Activated T-cell treated with anti-CD3 and anti-CD28 coated beads, Interleukin-2, amount 50 U/mL, for 4 hours (primary cell): ENCODE results near the gene HSPB7. TPM values are rescaled to one million over a fixed set of nuclear protein-coding genes. Genes with fewer than 3 reads are reported as not detected.
"Not testable (repeated sequence)": the region's sequence is repeated elsewhere in the genome, so short reads cannot be mapped to it uniquely, and the experiment has no call there.

ENCODE experiments used
- ATAC-seq, 2 donors: fragments of 200-7000 bp; cut with Tn5 transposase; one replicate each; pipeline ENCODE4 v1.10.0; 2021
- DNase-seq: peaks from one replicate; pipeline ENCODE4 v3.0.0-alpha.2; 2020
- H3K27me3 Mint-ChIP-seq: one replicate; pipeline ENCODE4 v1.8.0; 2021; ENCODE audit warnings: low read depth, mixed read lengths
- H3K36me3 Mint-ChIP-seq: one replicate; pipeline ENCODE4 v1.8.0; 2022; ENCODE audit warnings: mixed read lengths; ENCODE audit not compliant: insufficient read depth
- H3K4me1 Mint-ChIP-seq: one replicate; pipeline ENCODE4 v1.8.0; 2021; ENCODE audit warnings: low read depth, mixed read lengths
- H3K4me3 Mint-ChIP-seq: one replicate; pipeline ENCODE4 v1.8.0; 2021; ENCODE audit warnings: mild to moderate bottlenecking, moderate library complexity, mixed read lengths
- H3K9me3 Mint-ChIP-seq: one replicate; pipeline ENCODE4 v1.8.0; 2021; ENCODE audit warnings: mixed read lengths
- total RNA-seq, 3 donors: library from RNA; stranded (reverse); gene quantifications; one replicate each; pipeline ENCODE4 v1.2.1, GENCODE V29; 2021

HSPB7 gene
- total RNA-seq, 3 donors from 2014 or later = 0.16 to 0.43 (median 0.24) TPM

DNA sequence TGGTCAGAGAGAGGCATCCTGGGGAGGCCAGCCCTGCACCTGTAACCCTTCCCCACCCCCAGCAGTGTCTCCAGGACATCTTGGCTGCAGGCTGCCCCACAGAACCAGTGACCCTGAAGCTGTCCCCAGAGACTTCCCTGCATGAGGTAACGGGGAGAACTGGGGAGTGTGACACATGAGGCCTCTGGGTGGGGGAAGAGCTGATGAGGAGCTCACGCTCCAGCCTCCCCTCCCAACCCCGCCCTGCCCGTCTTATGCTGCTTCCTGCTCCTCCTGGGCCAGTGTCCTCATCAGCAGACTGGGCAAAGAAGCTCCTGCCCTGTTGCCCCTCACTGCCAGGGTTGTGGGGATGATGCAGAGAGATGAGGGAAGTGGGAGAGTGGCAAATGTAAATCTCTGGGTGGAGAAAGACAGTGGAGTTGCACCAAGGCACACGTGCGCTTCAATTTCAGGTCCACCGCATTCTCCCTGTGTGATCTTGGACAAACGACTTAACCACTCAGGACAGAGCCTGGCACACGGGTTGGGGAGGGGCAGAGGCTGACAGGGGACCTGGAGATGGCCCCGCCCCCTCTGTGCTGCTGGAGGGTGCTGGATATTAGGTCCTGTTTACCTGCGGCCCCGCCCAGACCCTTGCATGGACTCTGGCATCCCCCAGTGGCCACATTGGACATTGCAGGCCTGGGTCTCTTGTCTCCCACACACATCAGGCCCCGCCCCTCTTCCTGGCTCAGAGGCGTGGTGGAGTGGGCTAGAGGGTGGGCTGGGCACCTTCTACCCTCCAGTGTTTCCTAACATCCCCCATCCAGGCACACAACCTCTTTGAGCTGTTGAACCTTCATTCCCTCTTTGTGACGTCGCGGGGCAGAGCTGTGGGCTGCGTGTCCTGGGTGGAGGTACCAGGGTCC is 38.0 kb upstream of the HSPB7 start:
- ATAC-seq (peak; percentile 95 to 96), DNase-seq (peak; percentile 85)
- H3K4me1 Mint-ChIP-seq = no peaks in the 10 kb centered on the region
- H3K36me3 Mint-ChIP-seq = no peaks in the 10 kb centered on the region
- no peaks in the 10 kb centered on the region for H3K9me3 Mint-ChIP-seq
- no peaks in the 10 kb centered on the region for H3K27me3 Mint-ChIP-seq
- no peak overlapping the region for H3K4me3 Mint-ChIP-seq

- Mint-ChIP-seq H3K9me3 (no peaks in the 10 kb centered on the region), H3K4me3 (no peak overlapping the region), H3K27me3 (no peaks in the 10 kb centered on the region), H3K4me1 (no peaks in the 10 kb centered on the region), H3K36me3 (no peaks in the 10 kb centered on the region)
- DNase-seq (no peak), ATAC-seq (no peak)
Observed at GRCh38 chr1:16054598-16055540, 37.0 kb upstream of the HSPB7 start.

- no peak for ATAC-seq
- no peaks in the 10 kb centered on the region for H3K36me3 Mint-ChIP-seq
Observed at GRCh38 chr1:16053781-16054502, 36.1 kb upstream of the HSPB7 start.

GRCh38 chr1:16051949-16052348 is 34.1 kb upstream of the HSPB7 start:
- not testable (repeated sequence) for H3K36me3 Mint-ChIP-seq, H3K9me3 Mint-ChIP-seq, ATAC-seq, H3K27me3 Mint-ChIP-seq, H3K4me3 Mint-ChIP-seq, H3K4me1 Mint-ChIP-seq, DNase-seq

More at GRCh38 chr1:16053781-16054502, 36.1 kb upstream of the HSPB7 start:
- Mint-ChIP-seq H3K4me3 (no peak overlapping the region), H3K9me3 (no peaks in the 10 kb centered on the region), H3K4me1 (no peaks in the 10 kb centered on the region), H3K27me3 (peaks cover 3% of the 10 kb centered on the region)
- no peak for DNase-seq

DNA sequence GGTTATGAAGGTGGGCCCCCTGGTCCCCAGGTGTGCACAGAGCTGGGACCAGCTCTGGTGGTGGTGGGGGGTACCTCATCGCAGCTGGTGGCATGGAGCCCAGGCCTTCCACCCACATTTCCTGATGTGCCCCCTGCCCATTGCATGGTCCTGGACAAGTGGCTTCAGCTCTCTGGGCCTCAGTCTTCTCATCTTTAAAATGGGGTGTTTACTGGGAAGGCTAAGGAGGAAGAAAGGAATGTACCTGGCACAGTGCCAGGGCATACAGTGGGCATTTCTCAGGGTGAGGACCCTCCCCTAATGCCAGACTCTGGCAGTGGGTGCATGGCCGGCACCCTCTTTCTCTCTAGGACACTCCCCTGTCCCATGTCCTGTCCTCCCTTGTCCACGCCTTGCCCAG is 33.2 kb upstream of the HSPB7 start:
- Mint-ChIP-seq H3K36me3 (no peaks in the 10 kb centered on the region), H3K4me1 (no peaks in the 10 kb centered on the region), H3K4me3 (no peak overlapping the region), H3K27me3 (peaks cover 11% of the 10 kb centered on the region), H3K9me3 (no peaks in the 10 kb centered on the region)
- no peak for DNase-seq
- no peak for ATAC-seq

DNA sequence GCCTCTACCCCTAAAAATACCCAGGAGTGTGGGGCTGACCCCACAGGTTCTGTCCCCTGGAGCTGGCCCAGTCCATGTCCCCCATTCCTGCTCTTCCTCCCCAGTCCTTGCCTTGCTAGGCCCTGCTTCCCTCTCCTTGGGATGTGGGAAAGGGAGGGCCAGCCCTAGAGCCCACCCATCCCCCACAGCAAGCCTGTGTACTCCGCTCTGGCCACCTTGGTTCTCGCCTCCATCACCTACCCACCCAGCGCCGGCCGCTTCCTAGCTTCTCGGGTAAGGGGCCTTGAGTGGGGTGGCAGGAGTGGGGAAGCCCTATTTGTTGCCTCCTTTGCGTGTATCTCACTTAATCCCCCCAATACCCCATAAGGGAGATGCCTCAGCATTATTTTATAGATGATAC is 32.5 kb upstream of the HSPB7 start:
- no peaks in the 10 kb centered on the region for H3K36me3 Mint-ChIP-seq
- ATAC-seq (no peak), DNase-seq (no peak)
- no peaks in the 10 kb centered on the region for H3K4me1 Mint-ChIP-seq
- H3K27me3 Mint-ChIP-seq = peaks cover 11% of the 10 kb centered on the region
- H3K9me3 Mint-ChIP-seq = no peaks in the 10 kb centered on the region
- no peak overlapping the region for H3K4me3 Mint-ChIP-seq

DNA sequence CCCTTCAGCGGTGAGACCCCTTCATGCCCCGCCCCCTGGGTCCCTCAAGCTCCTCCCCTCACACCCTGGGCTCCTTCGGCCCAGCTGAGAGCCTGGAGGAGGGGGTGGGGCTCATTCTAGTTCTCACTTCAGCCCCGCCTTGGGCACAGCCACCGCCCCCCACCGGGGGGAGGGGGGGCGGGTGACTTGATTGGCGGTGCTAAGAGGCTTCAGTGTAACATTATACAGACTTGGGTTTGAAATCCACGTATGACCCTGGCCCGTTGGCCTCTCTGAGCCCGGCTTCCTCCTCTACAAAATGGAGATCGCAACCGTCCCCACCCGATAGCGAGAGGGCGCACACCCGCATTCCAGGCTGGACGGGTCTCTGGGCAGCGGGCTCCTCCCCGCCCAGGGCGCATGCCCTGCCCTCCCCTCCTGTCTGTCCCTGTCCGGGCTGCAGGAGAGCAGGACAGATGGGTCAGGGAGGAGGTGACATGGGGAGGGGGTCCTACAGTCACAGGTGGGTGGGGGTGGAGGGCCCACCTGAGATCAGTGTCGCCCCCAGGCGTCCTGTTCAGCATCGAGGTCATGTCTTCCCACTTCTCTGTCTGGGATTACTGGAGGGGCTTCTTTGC is 30.8 kb upstream of the HSPB7 start:
- no peaks in the 10 kb centered on the region for H3K9me3 Mint-ChIP-seq
- no peaks in the 10 kb centered on the region for H3K36me3 Mint-ChIP-seq
- peaks cover 11% of the 10 kb centered on the region for H3K27me3 Mint-ChIP-seq
- H3K4me1 Mint-ChIP-seq = no peaks in the 10 kb centered on the region
- DNase-seq = peak; percentile 36
- peak overlapping the region; percentile 16 for H3K4me3 Mint-ChIP-seq
- ATAC-seq = peak; percentile 59 to 67

GRCh38 chr1:16047791-16048475 is 30.1 kb upstream of the HSPB7 start:
- DNase-seq (no peak), ATAC-seq (no peak)
- no peak overlapping the region for H3K4me3 Mint-ChIP-seq
- no peaks in the 10 kb centered on the region for H3K4me1 Mint-ChIP-seq
- H3K27me3 Mint-ChIP-seq = peaks cover 11% of the 10 kb centered on the region
- H3K36me3 Mint-ChIP-seq = no peaks in the 10 kb centered on the region
- no peaks in the 10 kb centered on the region for H3K9me3 Mint-ChIP-seq

DNA sequence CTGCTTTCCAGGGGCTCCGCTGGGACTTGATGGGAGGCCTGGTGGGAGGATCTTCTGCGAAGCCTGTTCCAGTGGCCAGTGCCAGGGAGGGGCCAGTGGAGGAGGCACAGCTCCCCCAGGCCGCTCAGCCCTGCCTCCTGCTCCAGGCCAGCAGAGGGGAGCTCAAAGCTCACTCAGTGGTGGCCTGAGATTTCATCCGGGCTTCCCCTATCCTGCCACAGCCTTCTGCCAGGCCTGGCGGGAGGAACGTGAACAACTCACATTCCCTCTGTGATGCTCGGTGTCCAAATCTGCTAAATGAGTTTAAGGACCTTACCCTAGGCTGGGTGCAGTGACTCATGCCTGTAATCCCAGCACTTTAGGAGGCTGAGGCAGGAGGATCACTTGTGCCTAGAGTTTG is 29.0 kb upstream of the HSPB7 start:
- no peak for DNase-seq
- H3K27me3 Mint-ChIP-seq = peaks cover 11% of the 10 kb centered on the region
- no peaks in the 10 kb centered on the region for H3K4me1 Mint-ChIP-seq
- H3K36me3 Mint-ChIP-seq = no peaks in the 10 kb centered on the region
- no peak for ATAC-seq
- H3K9me3 Mint-ChIP-seq = no peaks in the 10 kb centered on the region
- no peak overlapping the region for H3K4me3 Mint-ChIP-seq

DNA sequence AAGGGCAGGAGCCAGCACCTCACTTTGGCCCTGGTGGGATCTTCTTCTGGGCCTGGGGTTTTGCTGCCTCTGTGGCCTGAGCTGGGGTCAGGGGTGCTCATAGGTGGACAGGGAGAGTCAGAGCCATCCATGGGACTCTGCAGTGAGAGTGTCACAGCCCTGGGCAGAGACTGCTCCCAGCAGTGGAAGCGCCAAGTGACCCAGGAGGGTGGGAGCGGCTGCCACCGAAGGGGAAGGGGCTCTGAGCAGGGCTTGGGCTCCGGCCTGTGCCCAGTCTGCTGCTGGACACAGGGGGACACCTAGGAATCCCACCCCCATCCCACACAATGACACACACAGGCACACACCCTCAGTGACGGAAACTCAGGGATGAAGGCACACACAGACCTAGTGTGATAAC is 26.1 kb upstream of the HSPB7 start:
- H3K9me3 Mint-ChIP-seq = no peaks in the 10 kb centered on the region
- H3K27me3 Mint-ChIP-seq = peaks cover 8% of the 10 kb centered on the region
- H3K4me1 Mint-ChIP-seq = no peaks in the 10 kb centered on the region
- no peaks in the 10 kb centered on the region for H3K36me3 Mint-ChIP-seq
- ATAC-seq (no peak), DNase-seq (no peak)
- no peak overlapping the region for H3K4me3 Mint-ChIP-seq

- Mint-ChIP-seq H3K4me3 (no peak within 1 kb of the TSS), H3K27me3 (peaks cover 8% of the 10 kb centered on the region), H3K4me1 (no peaks in the 10 kb centered on the region), H3K36me3 (no peaks in the 10 kb centered on the region), H3K9me3 (no peaks in the 10 kb centered on the region)
- DNase-seq = no peak
- no peak for ATAC-seq
Observed at GRCh38 chr1:16043521-16043920, 25.7 kb upstream of the HSPB7 start, which contains the start of gene CLCNKB. Gene CLCNKB (plus strand): TSS chr1:16043782. CDS start chr1:16044493, 711 bp downstream.

DNA sequence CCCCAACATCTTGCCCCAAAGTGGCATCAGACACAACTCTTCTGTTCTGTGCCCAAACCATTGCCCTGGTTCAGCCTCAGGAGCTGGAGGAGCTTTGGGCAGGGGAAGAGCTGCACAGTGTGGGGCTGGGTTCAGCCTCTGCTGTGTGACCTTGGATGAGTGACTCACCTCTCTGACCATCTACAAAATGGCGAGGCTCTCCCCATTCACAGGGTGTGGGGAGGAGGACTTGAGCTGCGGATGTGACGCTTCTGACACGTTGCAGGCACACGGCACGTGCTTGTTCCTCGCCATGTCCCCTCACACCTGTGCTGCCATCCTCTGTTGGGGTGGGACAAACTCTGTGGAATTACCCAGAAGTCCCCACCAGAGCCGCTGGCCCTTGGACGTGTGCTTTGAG is 24.8 kb upstream of the HSPB7 start:
- not testable (repeated sequence) for H3K4me3 Mint-ChIP-seq, DNase-seq, ATAC-seq, H3K36me3 Mint-ChIP-seq, H3K27me3 Mint-ChIP-seq, H3K4me1 Mint-ChIP-seq, H3K9me3 Mint-ChIP-seq

GRCh38 chr1:16042096-16042495 is 24.3 kb upstream of the HSPB7 start:
- DNase-seq = no peak
- no peaks in the 10 kb centered on the region for H3K36me3 Mint-ChIP-seq
- no peak for ATAC-seq

More at GRCh38 chr1:16042096-16042495, 24.3 kb upstream of the HSPB7 start:
- no peaks in the 10 kb centered on the region for H3K4me1 Mint-ChIP-seq
- no peak overlapping the region for H3K4me3 Mint-ChIP-seq
- no peaks in the 10 kb centered on the region for H3K9me3 Mint-ChIP-seq
- H3K27me3 Mint-ChIP-seq = peaks cover 3% of the 10 kb centered on the region
